Adipose tissue (tissue), 3 donors: ENCODE results near the gene GLRX. TPM values are rescaled to one million over a fixed set of nuclear protein-coding genes. Genes with fewer than 3 reads are reported as not detected.
A peak's percentile ranks its signal among the peaks of the same experiment; 100 is the strongest.
"Not testable (repeated sequence)": the region's sequence is repeated elsewhere in the genome, so short reads cannot be mapped to it uniquely, and the experiment has no call there.

ENCODE experiments used
- H3K27ac ChIP-seq: one replicate; pipeline ENCODE4 v1.5.1; 2013; ENCODE audit warnings: low read depth, low read length
- WGBS, 3 donors: extraction: QIAGEN DNeasy Blood & Tissue Kit; methylation state at CpG; one replicate each; pipeline ENCODE4 v1.1.7; 2013; 5-methylcytosine and 5-hydroxymethylcytosine counted together
- polyA plus RNA-seq, 3 donors: library from polyadenylated mRNA; stranded (reverse); fragments of 200-250 nt; gene quantifications; one replicate each; pipeline ENCODE4 v1.2.3, GENCODE V29; 2013
- donor health status: healthy with polysubstance abuse.
- donor health status: Bipolar disorder and iron deficiency.
- donor health status: healthy.

The GLRX gene
- polyA plus RNA-seq, 3 donors: 28.6 to 212 (median 201) TPM

DNA sequence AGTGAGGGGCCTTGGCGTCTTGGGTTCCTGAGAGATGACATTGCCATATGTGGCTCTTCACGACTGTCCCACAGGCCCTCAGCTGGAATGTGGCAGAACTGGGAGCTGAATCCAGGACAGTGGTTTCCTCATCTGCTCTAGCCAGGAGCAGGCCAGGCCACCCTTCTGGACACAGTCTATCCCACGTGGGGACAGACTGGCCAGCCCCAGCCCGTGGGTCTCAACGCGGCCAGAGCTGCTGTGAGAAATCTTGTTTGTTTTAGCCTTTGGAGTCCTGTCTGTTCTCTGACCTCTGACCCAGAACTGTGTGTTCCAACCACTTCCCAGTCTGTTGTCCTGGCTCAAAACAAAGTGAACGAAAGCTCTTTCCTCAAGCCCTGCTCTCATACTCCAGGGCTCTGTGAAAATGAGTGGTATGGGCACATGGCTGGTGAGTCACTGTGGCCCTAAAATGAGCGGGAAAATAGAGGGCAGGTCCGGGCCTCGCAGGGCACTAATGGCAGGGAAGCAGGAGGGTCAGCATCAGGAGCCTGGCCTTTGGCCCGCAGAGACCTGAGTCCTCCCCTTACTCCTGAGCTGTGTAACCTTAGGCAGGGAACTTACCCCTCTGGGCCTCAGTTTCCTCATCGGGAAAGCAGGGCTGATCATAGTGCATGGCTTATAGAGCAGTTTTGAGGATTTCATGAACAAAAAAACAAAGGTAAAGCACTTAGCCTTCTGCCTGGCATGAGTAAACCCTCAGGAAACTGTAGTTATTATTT, 34.8 kb upstream of the GLRX start:
- 56 to 67% (median 66%) methylated on average over 12 of the region's 12 CpGs for WGBS, 3 donors
- H3K27ac ChIP-seq: peak overlapping the region; percentile 48

- WGBS, 3 donors: 63 to 93% (median 90%) methylated on average over 7 of the region's 7 CpGs
- no peak overlapping the region for H3K27ac ChIP-seq
Observed at GRCh38 chr5:95856501-95856981, 34.0 kb upstream of the GLRX start.

GRCh38 chr5:95853490-95853889, 31.0 kb upstream of the GLRX start:
- 89 to 90% (median 89%) methylated on average over 3 of the region's 3 CpGs for WGBS, 3 donors
- H3K27ac ChIP-seq: no peak overlapping the region

- H3K27ac ChIP-seq: no peak overlapping the region
- 91 to 94% (median 93%) methylated on average over 5 of the region's 5 CpGs for WGBS, 3 donors
Observed at GRCh38 chr5:95852567-95852966, 30.0 kb upstream of the GLRX start.

DNA sequence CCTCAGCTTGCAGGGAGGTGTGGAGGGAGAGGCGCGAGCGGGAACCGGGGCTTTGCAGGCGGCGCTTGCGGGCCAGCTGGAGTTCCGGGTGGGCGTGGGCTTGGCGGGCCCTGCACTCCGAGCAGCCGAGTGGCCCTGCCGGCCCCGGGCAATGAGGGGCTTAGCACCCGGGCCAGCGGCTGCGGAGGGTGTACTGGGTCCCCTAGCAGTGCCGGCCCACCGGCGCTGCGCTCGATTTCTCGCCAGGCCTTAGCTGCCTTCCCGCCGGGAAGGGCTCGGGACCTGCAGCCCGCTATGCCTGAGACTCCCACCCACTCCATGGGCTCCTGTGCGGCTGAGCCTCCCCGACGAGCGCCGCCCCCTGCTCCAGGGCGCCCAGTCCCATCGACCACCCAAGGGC, 28.6 kb upstream of the GLRX start:
- not testable (repeated sequence) for H3K27ac ChIP-seq
- whole genome bisulfite sequencing, 3 donors: 96 to 98% (median 97%) methylated on average over 27 to 34 of the region's 34 CpGs

DNA sequence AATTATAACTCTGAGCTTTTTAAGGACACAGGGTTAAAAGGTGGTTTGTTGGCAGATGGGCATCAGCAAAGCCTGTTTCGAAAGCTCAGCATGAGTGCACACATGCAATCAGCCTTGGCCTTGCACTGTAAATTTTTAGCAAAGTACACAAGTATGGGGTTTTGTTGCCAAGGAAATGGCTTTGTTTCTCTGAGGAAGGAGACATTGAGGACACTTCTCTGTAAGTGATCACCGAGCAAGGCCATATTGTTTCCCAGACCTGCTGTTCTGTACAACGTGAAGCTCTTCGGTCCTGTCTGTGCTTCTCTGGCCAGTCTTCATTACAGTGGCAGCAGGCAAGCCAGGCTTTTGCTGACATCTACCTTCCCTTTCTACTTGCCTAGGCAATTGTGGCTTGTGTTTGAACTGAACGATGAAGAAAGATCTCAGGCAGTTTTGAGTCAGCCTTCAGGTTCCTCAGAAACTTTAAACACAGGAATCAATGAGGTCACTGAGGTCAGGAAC, 27.9 kb upstream of the GLRX start:
- H3K27ac ChIP-seq: no peak overlapping the region
- 39 to 71% (median 65%) methylated on average over 5 of the region's 5 CpGs for WGBS, 3 donors

GRCh38 chr5:95848701-95849100, 26.2 kb upstream of the GLRX start:
- 57 to 73% (median 57%) methylated on average over 3 of the region's 3 CpGs for WGBS, 3 donors
- no peak overlapping the region for H3K27ac ChIP-seq

DNA sequence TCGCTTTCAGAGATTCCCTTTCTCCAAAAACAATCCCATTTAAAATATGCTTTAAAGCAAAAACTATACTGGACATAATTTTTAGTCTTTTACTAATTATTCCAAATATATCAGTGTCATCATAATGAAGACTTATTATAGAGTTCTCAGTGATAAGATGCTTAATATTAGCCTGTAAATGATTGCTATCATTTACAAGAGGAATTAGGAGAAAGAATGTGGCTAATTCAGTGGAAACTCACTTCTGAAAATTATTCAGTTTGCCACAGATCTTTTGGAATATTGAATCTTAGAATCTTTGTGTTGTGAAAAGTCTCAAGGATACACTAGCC, 24.7 kb upstream of the GLRX start:
- no peak overlapping the region for H3K27ac ChIP-seq
- WGBS, 3 donors: 12 to 19% (median 14%) methylated on average over 1 of the region's 1 CpG

GRCh38 chr5:95846554-95847260, 24.2 kb upstream of the GLRX start:
- WGBS, 3 donors: 70 to 79% (median 70%) methylated on average over 7 of the region's 7 CpGs
- no peak overlapping the region for H3K27ac ChIP-seq

DNA sequence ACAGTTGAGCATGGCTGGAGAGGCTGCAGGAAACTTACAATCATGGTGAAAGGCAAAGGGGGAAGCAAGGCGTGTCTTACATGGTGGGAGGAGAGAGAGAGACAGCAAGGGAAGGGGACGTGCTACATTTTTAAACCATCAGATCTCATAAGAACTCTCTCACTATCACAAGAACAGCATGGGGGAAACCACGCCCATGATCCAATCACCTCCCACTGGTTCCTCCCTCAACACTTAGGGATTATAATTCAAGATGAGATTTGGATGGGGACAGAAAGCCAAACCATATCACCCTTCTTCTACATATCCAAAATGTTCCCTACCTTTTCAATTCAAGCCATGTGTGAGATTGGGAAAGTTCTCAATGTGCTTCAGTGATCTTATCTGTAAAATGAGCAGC, 22.9 kb upstream of the GLRX start:
- no peak overlapping the region for H3K27ac ChIP-seq
- 52 to 82% (median 58%) methylated on average over 3 of the region's 3 CpGs for WGBS, 3 donors

DNA sequence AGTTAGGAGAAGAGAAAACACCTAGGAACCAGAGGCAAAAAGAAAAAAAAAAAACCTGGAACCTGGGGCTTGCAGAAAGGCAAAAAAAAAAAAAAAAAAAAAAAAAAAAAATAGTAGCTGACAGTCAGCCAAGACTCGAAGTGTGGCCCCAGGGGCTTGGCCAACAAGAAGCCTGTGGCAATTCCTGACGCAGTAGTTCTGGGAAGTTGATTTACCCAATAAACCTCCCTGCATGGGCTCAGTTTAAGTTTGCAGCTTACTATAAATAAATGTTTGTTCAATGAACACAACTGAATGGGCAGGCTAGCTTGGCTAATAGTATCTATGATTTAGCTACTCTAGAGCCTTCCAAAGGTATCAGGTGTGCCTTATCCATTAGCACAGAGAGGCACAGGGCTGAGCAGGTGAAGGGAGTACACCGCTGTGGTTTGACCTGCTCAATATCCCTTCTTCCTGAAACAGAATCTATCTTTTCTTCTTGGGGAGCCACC, 21.3 kb upstream of the GLRX start:
- H3K27ac ChIP-seq: no peak overlapping the region
- WGBS, 3 donors: 43 to 57% (median 46%) methylated on average over 3 of the region's 3 CpGs

GRCh38 chr5:95842854-95843544, 20.5 kb upstream of the GLRX start:
- no peak overlapping the region for H3K27ac ChIP-seq
- 48 to 72% (median 48%) methylated on average over 11 of the region's 11 CpGs for WGBS, 3 donors

DNA sequence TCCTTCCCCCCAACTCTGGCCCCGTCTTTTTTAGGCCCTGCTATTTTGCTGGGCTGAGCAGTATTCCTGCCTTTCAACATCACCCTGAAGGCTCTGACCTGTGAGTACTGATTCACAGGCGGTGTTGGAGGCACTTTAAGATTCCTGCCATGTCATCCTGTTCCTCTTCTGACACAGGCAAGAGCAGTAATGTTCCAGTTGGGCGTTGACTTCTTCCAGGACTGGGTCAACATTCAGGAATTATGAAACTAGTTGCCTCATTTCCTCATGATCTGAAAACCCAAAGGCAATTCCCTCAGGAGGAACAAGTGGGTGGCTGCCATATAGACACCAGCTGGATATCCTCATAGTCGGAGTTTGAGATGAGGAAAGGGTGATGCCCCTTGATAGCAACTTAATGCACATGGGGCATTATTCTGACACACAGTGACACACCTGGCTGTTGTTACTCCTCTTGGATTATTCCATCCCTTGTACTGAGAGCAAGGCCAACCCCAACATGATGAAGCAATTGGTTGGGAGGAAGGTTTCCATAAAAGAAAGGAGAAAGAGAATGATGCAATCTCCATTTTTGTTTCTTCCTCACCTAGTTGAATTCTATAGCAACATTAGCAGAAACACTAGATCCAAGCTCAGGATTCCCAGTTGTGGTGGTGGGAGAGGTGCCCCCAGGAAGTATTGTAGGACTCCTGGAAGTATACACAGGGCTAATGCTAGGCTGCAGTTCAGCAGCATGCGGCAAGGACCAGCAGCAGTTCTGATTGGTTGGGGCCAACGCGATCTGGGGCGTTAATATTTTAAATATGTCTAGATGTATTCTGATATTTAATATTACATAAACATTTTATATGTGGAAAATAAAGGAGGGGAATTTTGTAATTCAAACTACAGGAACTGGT, 19.6 kb upstream of the GLRX start:
- 67 to 88% (median 67%) methylated on average over 8 of the region's 8 CpGs for WGBS, 3 donors

DNA sequence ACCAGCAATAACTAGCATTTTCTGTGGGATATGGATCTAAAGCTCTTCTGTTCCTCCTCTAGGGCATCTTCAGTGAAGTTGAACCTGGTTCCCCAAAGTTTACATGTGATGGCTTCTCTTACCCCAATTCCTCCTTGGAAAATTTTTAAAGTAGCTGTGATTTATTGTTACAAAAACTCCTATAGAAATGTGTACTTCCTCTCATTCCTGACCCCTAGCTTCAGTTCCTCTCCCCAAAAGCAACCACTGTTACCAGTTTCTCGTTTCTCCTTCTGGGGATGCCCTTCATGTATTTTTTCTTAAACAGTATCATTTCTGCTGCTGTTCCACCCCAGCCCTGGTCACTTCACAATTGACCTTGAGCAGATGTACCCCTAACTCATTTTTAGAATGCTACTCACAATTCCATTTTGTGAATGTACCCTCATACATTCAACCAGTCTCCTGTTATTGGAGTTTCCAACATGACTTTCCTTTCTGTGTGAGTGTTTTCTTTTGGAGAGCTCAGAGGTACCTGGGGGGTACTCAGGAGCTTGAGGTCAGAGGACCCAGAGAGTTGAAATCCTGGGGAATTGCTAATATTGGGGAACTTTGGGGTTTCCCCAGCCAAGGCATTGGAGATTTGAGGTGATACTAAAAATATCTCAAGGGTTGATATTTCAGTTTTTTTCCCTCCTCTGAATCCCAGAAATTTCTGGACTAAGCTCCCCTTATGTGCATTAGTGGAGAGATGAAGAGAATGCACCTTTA, 18.6 kb upstream of the GLRX start:
- WGBS, 3 donors: 59 to 82% (median 81%) methylated on average over 1 of the region's 1 CpG
- H3K27ac ChIP-seq: no peak overlapping the region

More for the DNA sequence above, 19.6 kb upstream of the GLRX start:
- H3K27ac ChIP-seq: no peak overlapping the region

DNA sequence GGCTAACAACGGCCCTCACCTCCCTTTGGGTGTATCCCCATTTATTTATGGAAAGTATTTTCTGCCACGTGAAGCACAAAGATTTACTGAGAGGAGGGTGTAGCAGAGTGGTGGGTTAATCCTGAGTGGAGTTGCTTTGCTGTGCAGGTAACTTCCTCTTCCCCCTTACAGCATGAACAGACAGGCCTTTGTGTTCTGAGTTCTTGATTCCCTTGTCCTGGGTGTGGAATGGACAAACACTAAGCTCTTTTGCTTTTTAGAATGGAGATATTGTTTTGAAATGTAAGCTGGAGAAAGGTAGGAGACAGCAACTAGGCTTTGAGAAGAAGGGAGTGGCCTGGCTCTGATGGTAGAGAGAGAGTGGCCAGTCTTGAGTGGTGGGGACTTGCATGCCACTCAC, 17.1 kb upstream of the GLRX start:
- no peak overlapping the region for H3K27ac ChIP-seq
- 71 to 78% (median 77%) methylated on average over 2 of the region's 2 CpGs for WGBS, 3 donors

DNA sequence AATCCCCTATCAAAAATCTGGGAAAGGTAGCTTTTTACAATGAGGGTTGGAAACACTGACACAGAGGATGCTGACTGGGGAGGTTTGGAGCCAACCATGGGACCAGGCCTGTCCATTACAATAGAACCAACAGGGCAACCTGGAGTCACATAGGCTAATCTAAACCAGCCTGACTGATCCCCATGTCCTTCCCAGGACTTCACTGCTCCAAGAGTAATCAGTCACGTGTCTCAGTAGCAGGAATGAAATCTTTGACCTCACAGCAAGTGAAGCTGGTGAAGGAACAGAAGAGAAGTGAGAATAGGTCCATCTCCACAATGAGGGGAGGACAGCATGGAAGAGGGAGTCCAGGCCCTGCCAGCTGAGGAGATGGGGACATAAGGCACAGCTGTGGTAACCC, 16.0 kb upstream of the GLRX start:
- no peak overlapping the region for H3K27ac ChIP-seq
- WGBS, 3 donors: 84 to 92% (median 90%) methylated on average over 1 of the region's 1 CpG

- H3K27ac ChIP-seq: no peak overlapping the region
- 89 to 98% (median 94%) methylated on average over 8 of the region's 8 CpGs for WGBS, 3 donors
Observed at GRCh38 chr5:95838001-95838520, 15.5 kb upstream of the GLRX start.
